Trophoblast cell (in vitro differentiated cells and primary cell): Measurements from ENCODE around the gene SLC35G4.
A peak's percentile ranks its signal among the peaks of the same experiment; 100 is the strongest.

Source experiments
- DNase-seq, 2 donors: peaks; one replicate each; pipeline ENCODE4 v3.0.0-alpha.2; 2016
- H2AFZ ChIP-seq: 2 replicates; pipeline ENCODE4 v1.6.1; 2013; ENCODE audit warnings: low read length, moderate library complexity, mild to moderate bottlenecking; ENCODE audit not compliant: insufficient read depth, poor library complexity
- H2AK5ac ChIP-seq: 2 replicates; pipeline ENCODE4 v1.6.1; 2013; ENCODE audit warnings: mild to moderate bottlenecking, low read length
- H2BK120ac ChIP-seq: 2 replicates; pipeline ENCODE4 v1.6.1; 2013; ENCODE audit warnings: low read length, mild to moderate bottlenecking, moderate library complexity; ENCODE audit not compliant: insufficient read depth, poor library complexity
- H2BK12ac ChIP-seq: 2 replicates; pipeline ENCODE4 v1.6.1; 2013; ENCODE audit warnings: mild to moderate bottlenecking, low read length, moderate library complexity
- H2BK5ac ChIP-seq: 2 replicates; pipeline ENCODE4 v1.6.1; 2013; ENCODE audit warnings: low read length, low read depth, moderate library complexity, mild to moderate bottlenecking; ENCODE audit not compliant: poor library complexity
- H3K14ac ChIP-seq: 2 replicates; pipeline ENCODE4 v1.6.1; 2013; ENCODE audit warnings: mild to moderate bottlenecking, low read length
- H3K18ac ChIP-seq: 2 replicates; pipeline ENCODE4 v1.6.1; 2013; ENCODE audit warnings: mild to moderate bottlenecking, low read length
- H3K23ac ChIP-seq: 2 replicates; pipeline ENCODE4 v1.6.1; 2013; ENCODE audit warnings: low read length
- H3K27ac ChIP-seq: 2 replicates; pipeline ENCODE4 v1.5.1; 2013; ENCODE audit warnings: low read depth, mild to moderate bottlenecking, inconsistent platforms, low read length, moderate library complexity
- H3K27me3 ChIP-seq: 2 replicates; pipeline ENCODE4 v1.6.1; 2013; ENCODE audit warnings: inconsistent platforms, mild to moderate bottlenecking, low read length, moderate library complexity; ENCODE audit not compliant: insufficient read depth
- H3K36me3 ChIP-seq, 2 experiments: 1 replicate in 1 of 2; 2 replicates in 1 of 2; pipeline ENCODE4 v1.6.1; 2013; ENCODE audit warnings: low read length in 2 of 2, mild to moderate bottlenecking in 2 of 2, moderate library complexity in 1 of 2; ENCODE audit not compliant: insufficient read depth in 2 of 2, control insufficient read depth in 1 of 2
- H3K4ac ChIP-seq: 2 replicates; pipeline ENCODE4 v1.6.1; 2013; ENCODE audit warnings: low read depth, mild to moderate bottlenecking, low read length, moderate library complexity
- H3K4me1 ChIP-seq, 2 experiments: 1 replicate in 1 of 2; 2 replicates in 1 of 2; pipeline ENCODE4 v1.6.1; 2013; ENCODE audit warnings: low read length in 2 of 2, mild to moderate bottlenecking in 2 of 2, moderate library complexity in 1 of 2; ENCODE audit not compliant: insufficient read depth in 2 of 2, control insufficient read depth in 1 of 2
- H3K4me2 ChIP-seq: 2 replicates; pipeline ENCODE4 v1.6.1; 2013; ENCODE audit warnings: inconsistent platforms, mild to moderate bottlenecking, low read length, moderate library complexity
- H3K4me3 ChIP-seq: 2 replicates; pipeline ENCODE4 v1.5.1; 2013; ENCODE audit warnings: mild to moderate bottlenecking, low read depth, low read length, inconsistent platforms
- H3K79me1 ChIP-seq: one replicate; pipeline ENCODE4 v1.6.1; 2013; ENCODE audit warnings: low read length
- H3K79me2 ChIP-seq: 2 replicates; pipeline ENCODE4 v1.6.1; 2013; ENCODE audit warnings: low read length, mild to moderate bottlenecking; ENCODE audit not compliant: control insufficient read depth, insufficient read depth, poor library complexity
- H3K9ac ChIP-seq: 2 replicates; pipeline ENCODE4 v1.6.1; 2013; ENCODE audit warnings: mild to moderate bottlenecking, low read length
- H3K9me3 ChIP-seq: 2 replicates; pipeline ENCODE4 v1.6.1; 2013; ENCODE audit warnings: low read depth, mild to moderate bottlenecking, control low read depth, inconsistent platforms, low read length; ENCODE audit not compliant: insufficient read depth
- H4K12ac ChIP-seq: 2 replicates; pipeline ENCODE4 v1.6.1; 2013; ENCODE audit warnings: low read depth, mild to moderate bottlenecking, low read length, moderate library complexity
- H4K8ac ChIP-seq: 2 replicates; pipeline ENCODE4 v1.6.1; 2013; ENCODE audit warnings: low read depth, mild to moderate bottlenecking, low read length, moderate library complexity
- H4K91ac ChIP-seq: one replicate; pipeline ENCODE4 v1.6.1; 2013; ENCODE audit warnings: low read depth, mild to moderate bottlenecking, low read length, moderate library complexity
- WGBS: extraction: QIAGEN DNeasy Blood & Tissue Kit; methylation state at CpG from one replicate; pipeline ENCODE4 v1.1.7; 2013; ENCODE audit warnings: missing lambda C conversion rate; ENCODE audit not compliant: insufficient read length, insufficient coverage; ENCODE audit errors: extremely low coverage; 5-methylcytosine and 5-hydroxymethylcytosine counted together

SLC35G4 gene

GRCh38 chr18:11651899-11652298 lies 42.5 kb downstream of the SLC35G4 start:
- H4K8ac ChIP-seq = no peak overlapping the region
- no peak overlapping the region for H3K18ac ChIP-seq
- no peaks in the 10 kb centered on the region for H3K4me1 ChIP-seq
- H3K9me3 ChIP-seq = peaks cover 7% of the 10 kb centered on the region
- DNase-seq = no peak
- no peak overlapping the region for H3K9ac ChIP-seq
- no peak overlapping the region for H4K12ac ChIP-seq
- H2AK5ac ChIP-seq = no peak overlapping the region
- H2BK12ac ChIP-seq = no peak overlapping the region
- H3K14ac ChIP-seq = no peak overlapping the region
- H3K36me3 ChIP-seq = no peaks in the 10 kb centered on the region
- H3K4me2 ChIP-seq = no peak overlapping the region
- no peaks in the 10 kb centered on the region for H3K79me1 ChIP-seq
- H3K27me3 ChIP-seq = no peaks in the 10 kb centered on the region
- H3K4me3 ChIP-seq = no peak overlapping the region
- no peak overlapping the region for H2BK120ac ChIP-seq
- H2AFZ ChIP-seq = no peak overlapping the region
- no peak overlapping the region for H3K4ac ChIP-seq
- no peak overlapping the region for H3K23ac ChIP-seq
- no peak overlapping the region for H3K27ac ChIP-seq
- H4K91ac ChIP-seq = no peak overlapping the region
- H2BK5ac ChIP-seq = no peak overlapping the region
- no CpG with 5 or more reads among the region's 3 CpGs for WGBS
- H3K79me2 ChIP-seq = no peaks in the 10 kb centered on the region

DNA sequence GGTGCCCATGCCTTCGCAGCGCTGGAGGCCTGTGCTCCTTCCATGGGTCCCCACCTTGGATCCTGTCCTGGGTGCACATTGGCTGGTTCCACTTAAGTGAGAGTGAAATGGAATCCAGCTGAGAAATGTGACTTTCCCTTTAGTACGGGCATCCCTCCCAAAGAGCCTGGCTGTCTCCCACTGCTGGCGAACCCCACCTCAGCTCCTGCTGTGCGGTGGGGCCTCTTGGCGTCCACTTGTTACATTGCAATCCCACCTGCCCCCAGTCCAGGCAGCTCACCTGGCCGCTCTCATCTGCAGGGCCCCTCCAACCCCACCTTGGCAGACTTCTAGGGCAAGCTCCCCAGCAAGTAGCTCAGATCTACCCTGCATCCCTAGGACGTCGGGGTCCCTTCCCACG lies 44.1 kb downstream of the SLC35G4 start:
- Histone ChIP-seq H3K79me2 (no peaks in the 10 kb centered on the region), H2BK5ac (no peak overlapping the region), H3K18ac (no peak overlapping the region), H2AFZ (no peak overlapping the region), H3K27me3 (no peaks in the 10 kb centered on the region), H3K4ac (no peak overlapping the region), H4K12ac (no peak overlapping the region), H3K79me1 (no peaks in the 10 kb centered on the region), H4K91ac (no peak overlapping the region), H2BK12ac (no peak overlapping the region), H3K36me3 (no peaks in the 10 kb centered on the region), H3K9me3 (no peaks in the 10 kb centered on the region), H4K8ac (no peak overlapping the region), H2AK5ac (no peak overlapping the region), H2BK120ac (no peak overlapping the region), H3K23ac (no peak overlapping the region), H3K27ac (no peak overlapping the region), H3K4me1 (no peaks in the 10 kb centered on the region), H3K4me2 (no peak overlapping the region), H3K4me3 (no peak overlapping the region), H3K9ac (no peak overlapping the region), H3K14ac (no peak overlapping the region)
- no peak for DNase-seq
- WGBS = no CpG with 5 or more reads among the region's 10 CpGs

GRCh38 chr18:11654736-11655605 lies 45.6 kb downstream of the SLC35G4 start:
- Histone ChIP-seq H2AFZ (no peak overlapping the region), H4K8ac (no peak overlapping the region), H3K79me1 (no peaks in the 10 kb centered on the region), H2BK120ac (no peak overlapping the region), H3K4me3 (no peak overlapping the region), H3K36me3 (no peaks in the 10 kb centered on the region), H4K91ac (no peak overlapping the region), H3K27me3 (no peaks in the 10 kb centered on the region), H3K14ac (no peak overlapping the region), H3K4ac (no peak overlapping the region), H3K23ac (no peak overlapping the region), H3K9me3 (no peaks in the 10 kb centered on the region), H2AK5ac (no peak overlapping the region), H3K9ac (no peak overlapping the region), H3K79me2 (no peaks in the 10 kb centered on the region), H2BK5ac (no peak overlapping the region), H3K27ac (no peak overlapping the region), H3K18ac (no peak overlapping the region), H2BK12ac (no peak overlapping the region), H3K4me2 (peak overlapping the region; percentile 11), H4K12ac (no peak overlapping the region), H3K4me1 (no peaks in the 10 kb centered on the region)
- peak in 1 of 2 donors; percentile 57 for DNase-seq
- WGBS = no CpG with 5 or more reads among the region's 32 CpGs

GRCh38 chr18:11655606-11655932 lies 46.2 kb downstream of the SLC35G4 start:
- Histone ChIP-seq H3K79me1 (no peaks in the 10 kb centered on the region), H3K27me3 (no peaks in the 10 kb centered on the region), H3K79me2 (no peaks in the 10 kb centered on the region), H3K4me3 (no peak overlapping the region), H3K4ac (no peak overlapping the region), H3K14ac (no peak overlapping the region), H3K9ac (no peak overlapping the region), H3K4me1 (no peaks in the 10 kb centered on the region), H4K8ac (no peak overlapping the region), H4K12ac (no peak overlapping the region), H4K91ac (no peak overlapping the region), H2AK5ac (no peak overlapping the region), H3K9me3 (no peaks in the 10 kb centered on the region), H2BK12ac (no peak overlapping the region), H3K23ac (no peak overlapping the region), H2AFZ (no peak overlapping the region), H2BK120ac (no peak overlapping the region), H3K36me3 (no peaks in the 10 kb centered on the region), H3K27ac (no peak overlapping the region), H3K18ac (no peak overlapping the region), H3K4me2 (peak overlapping the region; percentile 11), H2BK5ac (no peak overlapping the region)
- DNase-seq = no peak
- WGBS = no CpG with 5 or more reads among the region's 5 CpGs
